HepG2 (cell line): ENCODE measurements around the gene ZNF652. TPM values are rescaled to one million over a fixed set of nuclear protein-coding genes. Genes with fewer than 3 reads are reported as not detected.

ENCODE experiments used
- ARHGAP35 ChIP-seq: sonication (generic); formaldehyde crosslinking; IDR thresholded peaks from 2 replicates; pipeline ENCODE4 v1.9.0; 2022; ENCODE audit warnings: mild to moderate bottlenecking, inconsistent platforms, moderate library complexity, missing genetic modification reagents, borderline replicate concordance
- CSRNP1 ChIP-seq: sonication (generic); formaldehyde crosslinking; IDR thresholded peaks from 2 replicates; pipeline ENCODE4 v1.8.1; 2023; ENCODE audit warnings: mild to moderate bottlenecking, missing genetic modification reagents
- HMGXB3 ChIP-seq: sonication (generic); formaldehyde crosslinking; IDR thresholded peaks from 2 replicates; pipeline ENCODE4 v1.4.0; 2020; ENCODE audit warnings: missing genetic modification reagents, borderline replicate concordance
- HNF1A ChIP-seq, 2 experiments: sonication (generic) in 1 of 2; formaldehyde crosslinking in 1 of 2; IDR thresholded peaks; 2 replicates each; pipeline versions ENCODE4 v1.4.0 to v1.6.1; 2016 to 2020; ENCODE audit warnings: borderline replicate concordance in 1 of 2, low read depth in 1 of 2, mild to moderate bottlenecking in 1 of 2, missing genetic modification reagents in 1 of 2
- HNF4G ChIP-seq, 2 experiments: sonication (generic) in 1 of 2; formaldehyde crosslinking in 1 of 2; IDR thresholded peaks; 2 replicates each; pipeline versions ENCODE4 v1.4.0 to v1.6.1; 2011 to 2020; ENCODE audit warnings: borderline replicate concordance in 2 of 2, low read depth in 2 of 2, mild to moderate bottlenecking in 2 of 2, low read length in 1 of 2, missing genetic modification reagents in 1 of 2, moderate library complexity in 1 of 2
- SNAI1 ChIP-seq: sonication (generic); formaldehyde crosslinking; IDR thresholded peaks from 2 replicates; pipeline ENCODE4 v1.5.0; 2020; ENCODE audit warnings: mild to moderate bottlenecking, missing genetic modification reagents, borderline replicate concordance
- THAP11 ChIP-seq: IDR thresholded peaks from 2 replicates; pipeline ENCODE4 v1.6.1; 2016; ENCODE audit warnings: missing biosample characterization, missing genetic modification reagents
- ZBTB44 ChIP-seq: sonication (generic); formaldehyde crosslinking; IDR thresholded peaks from 2 replicates; pipeline ENCODE4 v1.4.0; 2020; ENCODE audit warnings: missing genetic modification reagents
- ZNF264 ChIP-seq: sonication (generic); formaldehyde crosslinking; IDR thresholded peaks from 2 replicates; pipeline ENCODE4 v1.4.0; 2020; ENCODE audit warnings: missing genetic modification reagents
- ZNF430 ChIP-seq: sonication (generic); formaldehyde crosslinking; IDR thresholded peaks from 2 replicates; pipeline ENCODE4 v1.9.0; 2021; ENCODE audit warnings: mild to moderate bottlenecking, missing genetic modification reagents
- ZNF512 ChIP-seq: sonication (generic); formaldehyde crosslinking; IDR thresholded peaks from 2 replicates; pipeline ENCODE4 v1.4.0; 2020; ENCODE audit warnings: mild to moderate bottlenecking, missing genetic modification reagents
- ZNF784 ChIP-seq: sonication (generic); formaldehyde crosslinking; IDR thresholded peaks from 2 replicates; pipeline ENCODE4 v1.5.1; 2020; ENCODE audit warnings: missing genetic modification reagents, mild to moderate bottlenecking, borderline replicate concordance
- polyA plus RNA-seq, 8 experiments: library from polyadenylated mRNA; depleted of rRNA in 3 of 8; stranded (reverse) in 7 of 8; unstranded in 1 of 8; fragments of >200 nt; fragmentation: Illumina TruSeq in 4 of 8; extraction: Trizol in 4 of 8; gene quantifications; 2 replicates each; pipeline versions ENCODE4 v1.2.1 to v1.2.3, GENCODE V29; 2011 to 2016; ENCODE audit warnings: low read depth in 4 of 8, missing spikeins in 1 of 8, mixed read lengths in 1 of 8; ENCODE audit not compliant: insufficient read depth in 1 of 8
- total RNA-seq, 5 experiments: library from RNA; depleted of rRNA; stranded (reverse); fragments of >200 nt; fragmentation: Illumina TruSeq; extraction: Trizol; gene quantifications; 2 replicates each; pipeline ENCODE4 v1.2.3, GENCODE V29; 2016; ENCODE audit warnings: low read depth in 1 of 5

Gene ZNF652
- total and polyA plus RNA-seq, 2 of the 13 experiments (the other 11 are each of a cell fraction or from before 2014, with no cell fraction given): 16.2 to 30.2 TPM

GRCh38 chr17:49362723-49363117 is 670 bp upstream of the ZNF652 start (continued):
- TF ChIP-seq ZNF512 (peak; percentile 88; the same call in 1 of the 2 replicates), CSRNP1 (0 out of 2 replicates have a peak, but pooled peaks have one; percentile 34), ZNF784 (CRISPR knock-in tag) (no peak), ZNF430 (peak; percentile 3; the same call in 1 of the 2 replicates), HMGXB3 (CRISPR knock-in tag) (0 out of 2 replicates have a peak, but pooled peaks have one; percentile 9), ARHGAP35 (CRISPR knock-in tag) (peak; percentile 5; the same call in 1 of the 2 replicates), HNF4G (IDR thresholded peaks at IDR 0.05; ENCODE audit: borderline replicate concordance, low read depth, low read length) (no peak), HNF4G (CRISPR knock-in tag; IDR thresholded peaks at IDR 0.05; ENCODE audit: borderline replicate concordance, low read depth) (no peak), ZNF264 (CRISPR knock-in tag) (0 out of 2 replicates have a peak, but pooled peaks have one; percentile 39), THAP11 (no peak), HNF1A (IDR thresholded peaks at IDR 0.05; ENCODE audit: low read depth) (no peak), HNF1A (CRISPR knock-in tag; IDR thresholded peaks at IDR 0.05; ENCODE audit: borderline replicate concordance) (no peak), ZBTB44 (CRISPR knock-in tag) (peak; percentile 56; the same call in 1 of the 2 replicates), SNAI1 (CRISPR knock-in tag) (peak; percentile 55; the same call in 1 of the 2 replicates)
